Measurements from ENCODE around the gene CNGB1.

DNA sequence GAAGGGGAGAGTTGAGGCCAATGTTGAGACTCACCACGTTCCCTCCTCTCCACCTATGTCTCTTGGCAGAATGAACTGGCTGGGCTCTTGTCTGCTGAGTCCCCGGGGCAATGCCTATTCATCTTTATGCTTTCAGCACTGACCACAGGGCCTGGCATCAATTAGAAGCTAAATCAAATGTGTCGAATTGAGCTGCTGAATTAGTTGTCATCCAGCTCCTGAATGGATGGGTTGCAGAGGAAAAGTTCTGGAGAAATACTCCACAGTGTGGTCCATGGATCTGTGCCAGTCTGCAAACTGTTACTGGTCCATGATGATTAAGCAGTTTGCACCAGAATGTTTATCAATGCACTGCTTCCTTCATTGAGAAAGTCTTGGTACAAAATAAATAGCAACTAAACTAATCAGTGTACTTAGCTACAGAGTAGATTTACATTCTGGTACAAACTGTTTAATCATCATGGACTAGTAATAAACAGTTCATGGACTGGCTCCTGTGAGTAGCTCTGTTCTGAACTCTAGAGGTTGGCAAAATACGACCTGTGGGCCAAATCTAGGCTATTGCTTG is 4.6 kb downstream of the CNGB1 start:
- TF ChIP-seq, protein P1, sequence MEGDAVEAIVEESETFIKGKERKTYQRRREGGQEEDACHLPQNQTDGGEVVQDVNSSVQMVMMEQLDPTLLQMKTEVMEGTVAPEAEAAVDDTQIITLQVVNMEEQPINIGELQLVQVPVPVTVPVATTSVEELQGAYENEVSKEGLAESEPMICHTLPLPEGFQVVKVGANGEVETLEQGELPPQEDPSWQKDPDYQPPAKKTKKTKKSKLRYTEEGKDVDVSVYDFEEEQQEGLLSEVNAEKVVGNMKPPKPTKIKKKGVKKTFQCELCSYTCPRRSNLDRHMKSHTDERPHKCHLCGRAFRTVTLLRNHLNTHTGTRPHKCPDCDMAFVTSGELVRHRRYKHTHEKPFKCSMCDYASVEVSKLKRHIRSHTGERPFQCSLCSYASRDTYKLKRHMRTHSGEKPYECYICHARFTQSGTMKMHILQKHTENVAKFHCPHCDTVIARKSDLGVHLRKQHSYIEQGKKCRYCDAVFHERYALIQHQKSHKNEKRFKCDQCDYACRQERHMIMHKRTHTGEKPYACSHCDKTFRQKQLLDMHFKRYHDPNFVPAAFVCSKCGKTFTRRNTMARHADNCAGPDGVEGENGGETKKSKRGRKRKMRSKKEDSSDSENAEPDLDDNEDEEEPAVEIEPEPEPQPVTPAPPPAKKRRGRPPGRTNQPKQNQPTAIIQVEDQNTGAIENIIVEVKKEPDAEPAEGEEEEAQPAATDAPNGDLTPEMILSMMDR (conservative IDR thresholded peaks at IDR 0.05 in 1 of 2, IDR thresholded peaks at IDR 0.05 in 1 of 2; ENCODE audit: extremely low read depth in 1 of 2, insufficient read depth in 1 of 2, low read depth in 1 of 2, low read length in 2 of 2), result no peak
- TF ChIP-seq EZH2 (IDR thresholded peaks at IDR 0.05; ENCODE audit: borderline replicate concordance, low read length), result no peak

Measured in mammary epithelial cell (primary cell).